HG03558 (cell line): Measurements from ENCODE around the gene SUB1.
"Not testable (repeated sequence)": the region's sequence is repeated elsewhere in the genome, so short reads cannot be mapped to it uniquely, and the experiment has no call there.

Experiments
- ATAC-seq: cut with Tn5 transposase; IDR thresholded peaks from one replicate; pipeline ENCODE4 v1.9.1; 2021; ENCODE audit warnings: moderate number of reproducible peaks; ENCODE audit not compliant: unreplicated experiment; ENCODE audit errors: extremely low read depth

The SUB1 gene

DNA sequence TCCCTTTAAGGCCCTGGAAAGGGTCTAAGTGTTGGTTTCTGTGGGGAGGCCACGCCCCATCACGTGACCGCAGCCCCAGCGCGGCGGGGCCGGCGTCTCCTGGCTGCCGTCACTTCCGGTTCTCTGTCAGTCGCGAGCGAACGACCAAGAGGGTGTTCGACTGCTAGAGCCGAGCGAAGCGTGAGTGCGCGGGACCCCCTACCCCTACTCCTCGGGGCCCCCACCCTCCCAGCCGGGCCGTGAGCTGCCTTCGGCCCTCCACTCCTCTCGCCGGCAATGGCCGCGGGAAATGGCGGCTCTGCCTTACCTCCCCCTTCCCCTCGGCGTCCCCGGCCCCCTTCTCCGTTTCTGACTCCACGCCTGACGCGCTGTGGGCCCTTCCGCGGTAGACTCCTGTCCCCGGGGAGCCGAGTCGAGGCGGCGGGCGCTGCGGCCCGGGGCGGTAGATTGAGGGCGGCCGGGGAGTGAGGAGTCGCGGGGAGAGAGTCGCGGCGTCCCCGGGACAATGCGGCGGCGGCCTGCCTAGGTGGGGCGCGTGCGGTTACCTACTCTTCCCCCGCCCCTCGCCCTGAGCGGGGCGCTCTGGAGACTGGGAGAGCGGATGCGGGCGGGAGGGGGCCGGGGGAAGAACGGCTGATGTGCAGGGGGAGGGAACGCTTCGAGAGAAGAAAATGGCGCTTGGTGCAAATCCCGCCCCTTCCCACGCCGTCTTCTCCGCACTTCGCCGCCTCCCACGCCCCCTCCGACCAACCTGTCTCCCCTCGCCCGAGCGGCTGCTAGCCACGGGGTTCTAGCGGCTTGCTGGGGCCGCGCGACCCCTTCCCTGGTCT is at the start of gene SUB1:
SUB1 (plus strand) TSS at position 112 of the 830 bp plus-strand sequence. CDS start 2,956 bp downstream, outside the sequence.
- peak; percentile 28 for ATAC-seq

DNA sequence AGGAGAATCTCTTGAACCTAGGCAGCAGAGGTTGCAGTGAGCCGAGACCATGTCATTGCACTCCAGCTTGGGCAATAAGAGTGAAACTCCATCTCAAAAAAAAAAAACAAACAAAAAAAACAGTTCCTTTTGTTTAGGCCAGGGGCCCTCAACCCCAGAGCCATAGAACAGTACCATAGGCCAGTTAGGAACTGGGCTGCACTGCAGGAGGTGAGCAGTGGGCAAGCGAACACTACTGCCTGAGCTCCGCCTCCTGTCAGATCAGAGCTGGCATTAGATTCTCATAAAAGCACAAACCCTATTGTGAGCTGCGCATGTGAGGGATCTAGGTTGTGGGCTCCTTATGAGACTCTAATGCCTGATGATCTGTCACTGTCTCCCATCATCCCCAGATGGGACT is 49.1 kb upstream of the SUB1 start:
- no peak for ATAC-seq

DNA sequence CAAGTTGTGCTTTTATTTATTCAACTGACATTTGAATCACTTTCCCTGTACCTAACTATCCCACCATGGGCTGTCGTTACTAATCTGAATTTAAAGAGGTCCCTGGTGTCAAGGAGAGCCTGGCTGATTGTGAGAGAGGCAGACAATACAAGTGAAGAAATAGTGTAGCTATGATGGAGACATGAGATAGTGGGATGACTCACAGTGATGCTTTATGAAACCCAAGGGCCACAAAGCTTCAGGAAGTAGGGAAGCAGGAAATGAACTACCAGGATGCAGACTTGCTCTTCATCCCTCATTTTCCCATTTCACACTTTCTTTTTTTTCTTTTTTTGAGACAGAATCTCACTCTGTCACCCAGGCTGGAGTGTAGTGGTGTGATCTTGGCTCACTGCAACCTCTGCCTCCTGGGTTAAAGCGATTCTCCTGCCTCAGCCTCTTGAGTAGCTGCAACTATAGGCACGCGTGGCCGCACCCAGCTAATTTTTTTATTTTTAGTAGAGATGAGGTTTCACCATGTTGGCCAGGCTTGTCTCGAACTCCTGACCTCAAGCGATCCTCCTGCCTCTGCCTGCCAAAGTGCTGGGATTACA is 47.8 kb upstream of the SUB1 start:
- not testable (repeated sequence) for ATAC-seq

DNA sequence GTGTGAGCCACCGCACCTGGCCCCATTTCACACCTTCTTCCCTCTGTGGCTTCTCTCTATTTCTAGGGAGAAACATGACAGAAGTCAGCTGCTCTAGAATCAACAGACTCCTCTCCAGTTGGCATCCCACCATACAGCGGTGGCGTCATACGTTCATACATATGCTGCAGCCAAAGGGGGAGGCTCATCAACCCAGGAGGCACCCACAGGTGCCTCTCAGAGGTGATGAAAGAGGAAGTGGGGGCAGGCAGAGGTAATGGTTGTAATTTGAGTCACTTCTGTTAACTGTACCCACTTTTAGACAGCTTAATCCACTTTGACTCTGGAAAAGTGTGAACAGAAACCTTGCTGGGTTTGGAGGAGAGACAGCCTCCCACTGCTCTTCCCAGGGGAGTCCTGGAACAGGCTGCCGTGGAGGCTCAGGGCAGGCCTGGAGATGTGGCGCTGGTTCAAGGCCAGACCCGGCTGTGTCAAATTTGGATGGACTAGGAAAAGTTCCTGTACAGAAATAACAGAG is 47.3 kb upstream of the SUB1 start:
- peak; percentile 59 for ATAC-seq

DNA sequence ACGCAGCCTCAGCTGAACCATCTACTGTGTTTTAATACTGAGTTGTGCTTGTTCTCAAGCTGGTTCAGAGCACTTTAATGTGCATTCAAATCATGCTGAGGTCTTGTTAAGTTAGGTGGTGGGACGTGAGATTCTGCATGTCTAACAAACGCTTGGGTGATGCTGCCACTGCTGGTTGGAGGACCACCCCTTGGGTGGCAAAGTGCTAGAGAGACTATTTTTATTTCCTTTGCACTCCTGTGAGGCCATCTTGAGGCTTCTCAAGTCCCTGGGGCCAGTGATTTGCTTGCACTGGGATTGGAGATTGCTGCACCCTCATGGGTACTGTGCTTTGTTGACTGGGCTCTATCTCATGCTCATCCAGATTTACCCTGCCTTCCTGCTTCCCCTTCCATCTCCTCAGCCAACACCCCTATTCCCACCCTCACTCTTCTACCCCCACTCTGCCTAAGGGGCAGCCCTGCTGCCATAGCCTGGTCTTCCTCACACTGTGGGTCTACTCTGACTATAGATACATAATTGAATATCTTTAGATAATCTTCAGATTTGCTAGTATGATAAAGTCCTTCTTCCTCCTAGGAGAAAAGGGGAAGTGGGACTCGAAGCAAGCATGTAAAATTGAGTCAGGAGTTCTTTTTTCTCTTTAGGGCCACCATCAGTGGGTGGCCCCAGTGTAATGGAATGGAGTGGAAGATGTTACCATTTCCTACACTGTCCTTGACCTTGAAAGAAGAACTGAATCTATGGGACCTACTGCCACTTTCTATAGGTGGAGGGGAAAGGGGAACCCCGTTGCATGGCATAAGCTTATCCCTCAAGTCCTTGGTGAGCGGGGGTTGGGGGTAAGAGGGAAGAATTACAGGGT is 45.1 kb upstream of the SUB1 start:
- ATAC-seq: no peak

DNA sequence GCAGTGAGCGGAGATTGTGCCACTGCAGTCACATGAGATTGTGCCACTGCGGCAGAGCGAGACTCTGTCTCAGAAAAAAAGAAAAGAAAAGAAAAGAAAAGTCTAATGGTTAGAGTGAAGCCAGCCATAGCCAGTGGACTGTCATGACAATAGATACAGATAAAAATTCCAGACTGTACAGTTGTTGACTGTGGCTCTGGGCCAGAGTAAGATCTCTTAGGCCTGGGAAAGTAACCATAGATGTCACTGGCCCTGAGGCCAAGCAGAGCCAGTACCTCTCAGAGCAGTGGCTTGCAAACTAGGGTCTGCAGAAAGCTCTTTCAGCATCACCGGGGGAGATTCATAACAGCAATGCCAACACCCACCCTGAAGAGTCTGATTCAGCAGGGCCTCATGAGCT is 44.1 kb upstream of the SUB1 start:
- ATAC-seq: no peak

DNA sequence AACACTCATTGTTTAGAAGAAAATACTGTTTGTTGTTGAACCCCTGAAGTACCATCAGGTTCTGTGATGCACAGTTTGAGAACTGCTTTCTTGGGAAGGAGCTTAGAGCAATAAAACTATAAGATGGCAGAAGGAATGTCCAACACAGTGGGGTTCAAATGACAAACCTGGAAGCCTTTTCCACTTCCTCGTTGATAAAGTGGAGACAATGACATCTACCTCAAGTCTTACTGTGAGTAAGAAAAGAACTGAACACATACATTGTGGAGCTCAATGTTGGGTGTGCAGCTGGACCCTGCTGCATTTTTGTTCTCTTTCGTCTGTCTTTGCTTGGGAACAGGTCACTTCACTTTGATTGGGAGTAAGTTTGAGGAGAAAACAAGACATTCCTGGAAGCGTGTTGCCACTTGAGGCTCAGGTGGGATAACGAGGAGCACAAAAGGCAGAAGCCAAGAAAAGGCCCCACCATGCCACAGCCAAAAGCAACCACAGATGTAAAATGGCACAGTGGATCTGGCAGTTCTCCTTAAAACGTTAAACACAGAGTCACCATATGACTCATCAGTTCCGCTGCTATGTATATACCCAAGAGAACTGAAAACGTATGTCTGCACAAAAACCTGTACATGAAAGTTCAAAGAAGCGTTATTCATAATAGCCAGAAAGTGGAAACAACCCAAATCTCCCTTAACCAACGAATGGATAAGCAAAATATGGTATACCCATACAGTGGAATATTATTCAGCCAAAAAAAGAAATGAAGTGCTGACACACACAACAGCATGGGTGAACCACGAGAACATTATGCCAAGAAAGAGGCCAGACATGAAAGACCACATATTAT is 42.9 kb upstream of the SUB1 start:
- ATAC-seq: peak; percentile 68

DNA sequence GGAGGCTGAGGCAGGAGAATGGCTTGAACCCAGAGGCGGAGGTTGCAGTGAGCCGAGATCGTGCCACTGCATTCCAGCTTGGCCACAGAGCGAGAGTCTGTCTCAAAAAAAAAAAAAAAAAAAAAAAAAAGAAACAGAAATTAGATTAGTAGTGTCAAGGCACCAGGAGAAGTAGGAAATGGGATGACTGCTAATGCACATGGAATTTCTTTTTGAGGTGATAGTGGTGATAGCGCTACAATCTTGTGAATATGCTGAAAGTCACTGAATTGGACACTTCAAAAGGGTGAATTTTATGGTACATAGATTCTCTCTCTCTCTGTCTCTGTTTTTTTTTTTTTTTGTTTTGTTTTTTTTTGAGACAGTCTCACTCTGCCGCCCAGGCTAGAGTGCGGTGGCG is 42.1 kb upstream of the SUB1 start:
- ATAC-seq: no peak

DNA sequence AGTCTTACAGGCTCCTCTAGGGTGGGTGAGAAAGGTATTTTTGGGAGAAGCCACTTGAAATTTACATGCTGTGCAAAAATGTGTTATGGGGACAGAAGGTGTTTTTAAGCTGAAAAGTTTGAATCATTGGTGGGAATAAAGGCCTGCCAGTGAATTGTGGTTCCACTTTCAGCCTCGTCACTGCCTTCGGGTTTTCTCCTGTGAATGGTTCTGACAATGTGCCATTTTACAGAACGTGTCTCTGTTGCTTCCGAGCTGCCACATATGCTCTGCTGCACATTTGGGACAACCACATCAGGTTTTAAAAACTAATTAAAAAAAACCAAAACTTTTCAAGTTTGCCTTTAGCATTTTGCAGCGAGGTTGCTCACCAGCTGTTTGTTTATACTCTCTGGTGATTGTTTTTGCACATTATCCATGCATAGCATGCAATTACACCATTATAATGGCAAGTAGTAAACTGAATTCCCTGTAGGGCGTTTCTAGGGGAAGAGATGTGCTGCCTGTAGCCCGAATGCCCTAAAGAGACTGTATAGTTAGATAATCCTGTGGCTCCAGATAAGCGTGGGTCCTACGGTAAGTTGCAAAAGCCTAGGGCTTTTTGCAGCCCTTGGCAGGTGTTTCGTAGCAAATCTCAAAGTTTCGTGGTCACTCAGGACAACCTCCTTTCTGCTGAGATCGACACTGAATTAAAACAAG is 40.1 kb upstream of the SUB1 start:
- ATAC-seq: no peak

DNA sequence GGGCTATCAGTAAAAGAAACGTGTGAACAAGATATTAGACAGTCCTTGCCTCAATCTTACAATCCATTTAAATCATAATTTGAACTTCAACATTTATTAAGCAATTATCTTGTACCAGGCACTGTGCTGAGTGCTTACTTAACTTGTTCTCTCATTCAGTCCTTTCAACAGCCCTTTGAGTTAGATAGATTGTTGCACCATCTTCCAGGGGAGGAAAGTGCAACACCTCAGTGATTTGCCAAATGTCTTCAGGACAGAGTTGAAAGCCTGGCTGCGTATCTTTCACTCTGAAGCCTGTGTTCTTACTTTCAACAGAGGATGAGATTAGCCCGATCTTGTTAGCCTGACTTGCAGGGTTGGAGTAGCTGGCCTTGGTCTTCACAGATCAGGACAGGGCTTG is 34.2 kb upstream of the SUB1 start:
- ATAC-seq: no peak

DNA sequence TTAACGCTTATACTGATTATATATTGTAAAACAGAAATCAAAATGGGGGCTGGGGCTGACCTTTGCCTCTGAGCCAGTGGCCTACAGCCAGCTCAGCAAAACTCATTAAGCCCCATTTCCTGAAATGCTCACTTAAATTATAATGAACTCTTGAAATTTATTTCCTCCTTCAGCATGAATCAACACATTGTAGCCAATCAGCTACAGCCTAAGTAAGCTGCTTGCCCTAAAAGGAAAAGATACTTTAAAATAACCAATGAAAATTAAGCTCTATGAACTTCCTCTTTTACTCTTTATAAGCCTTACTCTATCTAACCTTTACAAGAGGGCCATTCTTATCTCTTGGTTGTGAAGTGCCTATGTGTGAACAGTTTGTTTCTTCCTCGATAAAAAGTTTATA is 33.5 kb upstream of the SUB1 start:
- ATAC-seq: no peak

DNA sequence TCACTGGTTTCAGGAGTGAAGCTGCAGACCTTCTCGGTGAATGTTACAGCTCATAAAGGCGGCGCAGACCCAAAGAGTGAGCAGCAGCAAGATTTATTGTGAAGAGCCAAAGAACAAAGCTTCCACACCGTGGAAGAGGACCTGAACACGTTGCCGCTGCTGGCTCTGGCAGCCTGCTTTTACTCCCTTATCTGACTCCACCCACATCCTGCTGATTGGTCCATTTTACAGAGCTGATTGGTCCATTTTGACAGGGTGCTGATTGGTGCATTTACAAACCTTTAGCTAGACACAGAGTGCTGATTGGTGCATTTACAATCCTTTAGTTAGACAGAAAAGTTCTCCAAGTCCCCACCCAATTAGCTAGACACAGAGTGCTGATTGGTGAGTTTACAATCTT is 32.9 kb upstream of the SUB1 start:
- not testable (repeated sequence) for ATAC-seq

DNA sequence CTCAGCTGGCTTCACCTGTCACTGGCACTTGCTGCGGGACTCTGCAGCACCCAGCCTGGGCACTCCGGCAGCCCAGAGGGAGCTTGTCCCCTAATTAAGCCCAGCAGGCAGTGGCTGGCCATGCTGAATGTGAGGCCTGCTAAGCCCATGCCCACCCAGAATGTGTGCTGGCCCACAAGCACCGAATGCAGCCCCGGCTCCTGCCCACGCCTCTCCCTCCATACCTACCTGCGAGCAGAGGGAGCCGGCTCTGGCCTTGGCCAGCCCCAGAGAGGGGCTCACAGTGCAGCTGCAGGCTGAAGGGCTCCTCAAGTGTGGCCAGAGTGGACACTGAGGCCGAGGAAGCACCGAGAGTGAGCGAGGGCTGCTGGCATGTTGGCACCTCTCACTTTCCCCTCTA is 32.4 kb upstream of the SUB1 start:
- no peak for ATAC-seq

DNA sequence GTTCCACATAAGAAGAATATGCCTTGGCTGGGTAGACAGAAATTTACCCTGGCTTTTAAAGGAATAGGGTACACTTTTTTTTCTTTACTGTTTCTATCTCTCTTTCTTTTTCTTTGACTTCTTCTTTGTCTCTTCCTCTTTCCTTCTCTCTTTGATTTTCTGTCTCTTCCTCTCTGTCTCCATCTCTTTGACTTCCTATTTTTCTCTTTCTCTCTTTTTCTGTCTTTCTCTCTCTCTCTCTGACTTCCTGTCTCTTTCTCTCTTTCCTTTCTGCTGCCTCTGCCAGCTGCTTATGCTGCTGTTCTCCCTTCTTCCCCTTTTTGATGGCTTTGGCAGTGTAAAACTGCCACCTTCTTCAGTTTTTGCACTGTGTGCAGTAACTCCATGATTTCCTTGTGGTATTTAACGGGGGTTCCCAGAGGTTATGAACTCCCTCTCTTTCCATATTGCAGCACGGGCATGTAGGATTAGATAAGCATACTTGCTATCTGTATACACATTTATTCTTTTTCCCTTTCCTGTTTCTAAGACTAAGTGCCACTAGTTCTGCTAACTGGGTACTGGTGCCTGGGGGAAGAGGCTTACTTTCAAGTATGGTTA is 31.1 kb upstream of the SUB1 start:
- not testable (repeated sequence) for ATAC-seq

DNA sequence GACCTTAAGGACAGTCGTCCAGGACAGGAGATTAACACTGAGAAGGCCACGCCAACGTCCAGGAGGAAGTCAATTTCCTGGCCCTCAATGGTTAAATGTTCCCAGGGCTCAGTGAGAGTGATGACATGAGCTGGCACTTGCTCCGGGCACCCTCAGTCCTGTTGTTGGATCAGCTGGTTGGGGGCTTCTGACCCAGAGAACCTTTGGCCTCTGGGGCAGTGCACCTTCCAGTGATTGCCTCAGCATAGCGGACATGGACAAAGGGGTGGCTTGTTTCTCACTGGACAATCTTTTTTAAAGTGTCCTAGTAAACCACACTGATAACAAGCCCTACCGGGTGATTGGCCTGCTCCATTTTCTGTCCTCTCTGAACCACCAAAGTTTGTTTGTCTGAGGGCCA is 28.8 kb upstream of the SUB1 start:
- ATAC-seq: not testable (repeated sequence)

DNA sequence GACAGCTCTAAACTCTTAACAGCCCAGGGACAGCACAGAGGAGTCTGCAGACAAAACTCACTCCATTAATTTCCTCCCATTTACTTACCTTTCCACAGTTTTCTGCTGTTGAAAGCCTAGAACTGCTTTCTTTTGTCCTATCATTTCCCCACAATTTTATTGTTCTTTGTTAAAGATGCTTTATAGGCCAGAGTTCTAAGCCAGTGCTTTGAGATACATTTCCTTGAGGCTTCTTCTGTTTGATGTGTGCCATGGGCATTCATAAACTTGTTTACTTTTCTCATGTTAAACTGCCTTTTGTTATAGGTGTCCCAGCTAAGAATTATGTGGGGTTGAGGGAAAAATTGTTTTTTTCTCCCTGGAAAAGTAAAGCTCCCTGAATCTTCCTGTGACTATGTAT is 25.9 kb upstream of the SUB1 start:
- ATAC-seq: no peak

DNA sequence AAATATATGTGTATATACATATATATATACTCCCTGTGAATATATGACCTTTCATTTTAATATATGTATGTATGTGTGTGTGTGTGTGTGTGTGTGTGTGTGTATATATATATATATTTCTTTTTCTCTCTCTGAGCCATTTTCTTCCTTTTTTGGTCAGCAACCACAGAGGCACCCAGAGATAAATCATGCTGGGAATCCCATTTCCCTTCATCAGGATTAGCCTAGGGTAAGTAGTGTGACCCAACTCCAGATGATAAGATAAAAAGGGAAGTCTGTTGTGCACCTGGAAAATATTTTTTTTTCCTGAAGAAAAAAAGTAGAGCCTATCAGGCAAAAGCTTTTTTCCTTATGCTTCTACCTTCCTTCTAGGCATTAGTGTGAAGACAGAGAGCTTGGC is 25.4 kb upstream of the SUB1 start:
- ATAC-seq: no peak

DNA sequence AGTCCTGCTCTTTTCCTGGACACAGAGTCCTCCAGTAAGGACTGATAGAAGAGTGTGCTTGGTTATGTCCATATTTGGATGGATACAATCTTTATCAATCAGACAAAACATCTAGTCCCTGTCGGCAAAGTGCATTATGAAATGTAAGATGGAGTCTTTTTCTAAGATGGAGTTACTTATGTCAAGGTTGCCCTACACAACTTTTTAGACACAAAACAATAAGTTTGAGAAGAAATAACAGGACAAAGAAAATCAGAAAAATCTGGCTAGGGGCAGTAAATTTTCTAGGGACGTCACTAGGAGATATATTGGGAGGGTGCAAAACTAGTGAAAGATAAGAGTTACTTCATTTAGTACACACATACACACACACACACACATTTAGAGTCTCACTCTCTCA is 23.3 kb upstream of the SUB1 start:
- ATAC-seq: no peak

DNA sequence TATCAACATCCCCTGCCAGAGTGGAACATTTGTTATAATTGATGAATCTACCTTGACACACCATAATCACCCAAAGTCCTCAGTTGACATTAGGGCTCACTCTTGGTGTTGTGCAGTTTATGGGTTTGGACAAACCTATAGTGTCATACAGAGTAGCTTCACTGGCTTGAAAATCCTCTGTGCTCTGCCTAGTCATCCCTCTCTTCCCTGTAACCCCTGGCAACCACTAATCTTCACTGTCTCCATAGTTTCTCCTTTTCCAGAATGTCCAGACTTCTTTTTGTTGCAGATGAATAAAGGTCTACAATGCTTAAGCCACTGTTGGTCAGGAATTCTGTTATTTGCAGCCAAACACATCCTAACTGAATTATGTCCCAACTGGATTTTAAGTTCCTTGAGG is 22.5 kb upstream of the SUB1 start:
- ATAC-seq: no peak
